Measurements from ENCODE around the gene ARHGEF1. TPM values are rescaled to one million over a fixed set of nuclear protein-coding genes. Genes with fewer than 3 reads are reported as not detected.
"Not testable (repeated sequence)": the region's sequence is repeated elsewhere in the genome, so short reads cannot be mapped to it uniquely, and the experiment has no call there.

Gene ARHGEF1
- total RNA-seq, 1 experiment from 2014 or later, result 18.9 TPM

- in situ Hi-C loops (cut with HindIII; ENCODE audit: low pct_unique_long_range_greater_than_20kb, low sequenced_read_pairs), result no loop called here
- no peak for DNase-seq (ENCODE audit: low read depth, low spot score)
Measured at GRCh38 chr19:41932259-41932719, 49.3 kb downstream of the ARHGEF1 start.

GRCh38 chr19:41932720-41933332 lies 49.8 kb downstream of the ARHGEF1 start:
- in situ Hi-C loops (cut with HindIII; ENCODE audit: low pct_unique_long_range_greater_than_20kb, low sequenced_read_pairs), result no loop called here
- no peak for DNase-seq (ENCODE audit: low read depth, low spot score)

- in situ Hi-C loops (cut with HindIII; ENCODE audit: low pct_unique_long_range_greater_than_20kb, low sequenced_read_pairs), result no loop called here
- no peak for DNase-seq (ENCODE audit: low read depth, low spot score)
Measured at GRCh38 chr19:41933693-41934426, 50.9 kb downstream of the ARHGEF1 start.

- peak; percentile 78 for DNase-seq (ENCODE audit: low read depth, low spot score)
- in situ Hi-C loops (cut with HindIII; ENCODE audit: low pct_unique_long_range_greater_than_20kb, low sequenced_read_pairs), result no loop called here
Measured at GRCh38 chr19:41934849-41935374, 51.9 kb downstream of the ARHGEF1 start.

GRCh38 chr19:41935760-41936415 lies 52.9 kb downstream of the ARHGEF1 start:
- in situ Hi-C loops (cut with HindIII; ENCODE audit: low pct_unique_long_range_greater_than_20kb, low sequenced_read_pairs), result no loop called here
- no peak for DNase-seq (ENCODE audit: low read depth, low spot score)

GRCh38 chr19:41936416-41936850 lies 53.4 kb downstream of the ARHGEF1 start:
- in situ Hi-C loops (cut with HindIII; ENCODE audit: low pct_unique_long_range_greater_than_20kb, low sequenced_read_pairs), result no loop called here
- DNase-seq (ENCODE audit: low read depth, low spot score), result no peak

- DNase-seq (ENCODE audit: low read depth, low spot score), result no peak
- in situ Hi-C loops (cut with HindIII; ENCODE audit: low pct_unique_long_range_greater_than_20kb, low sequenced_read_pairs), result no loop called here
Measured at GRCh38 chr19:41936961-41937360, 54.0 kb downstream of the ARHGEF1 start.

- in situ Hi-C loops (cut with HindIII; ENCODE audit: low pct_unique_long_range_greater_than_20kb, low sequenced_read_pairs), result no loop called here
- DNase-seq (ENCODE audit: low read depth, low spot score), result no peak
Measured at GRCh38 chr19:41937525-41938468, 54.8 kb downstream of the ARHGEF1 start.

- in situ Hi-C loops (cut with HindIII; ENCODE audit: low pct_unique_long_range_greater_than_20kb, low sequenced_read_pairs), result not testable (repeated sequence)
Measured at GRCh38 chr19:41939209-41939608, 56.2 kb downstream of the ARHGEF1 start.

GRCh38 chr19:41939861-41940730 lies 57.1 kb downstream of the ARHGEF1 start:
- in situ Hi-C loops (cut with HindIII; ENCODE audit: low pct_unique_long_range_greater_than_20kb, low sequenced_read_pairs), result no loop called here
- peak; percentile 19 for DNase-seq (ENCODE audit: low read depth, low spot score)

More at GRCh38 chr19:41939209-41939608, 56.2 kb downstream of the ARHGEF1 start:
- not testable (repeated sequence) for DNase-seq (ENCODE audit: low read depth, low spot score)

- no peak for DNase-seq (ENCODE audit: low read depth, low spot score)
- in situ Hi-C loops (cut with HindIII; ENCODE audit: low pct_unique_long_range_greater_than_20kb, low sequenced_read_pairs), result no loop called here
Measured at GRCh38 chr19:41940731-41941409, 57.9 kb downstream of the ARHGEF1 start.

- in situ Hi-C loops (cut with HindIII; ENCODE audit: low pct_unique_long_range_greater_than_20kb, low sequenced_read_pairs), result no loop called here
- DNase-seq (ENCODE audit: low read depth, low spot score), result no peak
Measured at GRCh38 chr19:41941410-41942202, 58.6 kb downstream of the ARHGEF1 start.

GRCh38 chr19:41944336-41944735 lies 61.4 kb downstream of the ARHGEF1 start:
- in situ Hi-C loops (cut with HindIII; ENCODE audit: low pct_unique_long_range_greater_than_20kb, low sequenced_read_pairs), result no loop called here
- DNase-seq (ENCODE audit: low read depth, low spot score), result no peak

GRCh38 chr19:41945135-41945766 lies 62.3 kb downstream of the ARHGEF1 start:
- in situ Hi-C loops (cut with HindIII; ENCODE audit: low pct_unique_long_range_greater_than_20kb, low sequenced_read_pairs), result no loop called here

GRCh38 chr19:41947091-41947490 lies 64.1 kb downstream of the ARHGEF1 start:
- in situ Hi-C loops (cut with HindIII; ENCODE audit: low pct_unique_long_range_greater_than_20kb, low sequenced_read_pairs), result no loop called here
- no peak for DNase-seq (ENCODE audit: low read depth, low spot score)

More at GRCh38 chr19:41945135-41945766, 62.3 kb downstream of the ARHGEF1 start:
- no peak for DNase-seq (ENCODE audit: low read depth, low spot score)
